Cerebellar cortex (tissue), 1 donor: ENCODE data around the gene FAM83G.

Source experiments
- DNase-seq: peaks from one replicate; pipeline ENCODE4 v3.0.0-alpha.2; 2015; ENCODE audit warnings: low spot score

The FAM83G gene

GRCh38 chr17:18987862-18988545, 16.6 kb downstream of the FAM83G start:
- DNase-seq: no peak

DNA sequence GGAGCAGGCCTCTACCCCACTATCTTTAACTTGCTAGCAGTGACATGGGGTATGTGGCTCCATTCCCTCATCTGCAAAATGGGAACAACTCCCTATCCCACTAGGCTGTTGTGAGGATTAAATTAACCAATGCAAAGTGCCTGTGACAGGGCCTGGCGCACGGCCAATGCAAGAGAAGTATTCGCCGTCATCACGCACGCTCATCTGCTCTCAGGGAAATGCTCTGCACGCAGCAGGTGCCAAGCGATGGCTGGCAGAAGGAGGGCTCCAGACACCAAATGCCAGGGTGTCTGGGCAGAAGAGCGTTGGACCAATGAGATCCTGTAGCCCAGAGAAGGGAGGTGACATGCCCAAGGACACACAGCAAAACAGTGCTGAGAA, 17.3 kb downstream of the FAM83G start:
- DNase-seq: no peak

GRCh38 chr17:18986541-18987229, 17.9 kb downstream of the FAM83G start:
- DNase-seq: no peak

- DNase-seq: no peak
Measured at GRCh38 chr17:18985475-18985874, 19.1 kb downstream of the FAM83G start.

GRCh38 chr17:18984273-18985114, 20.1 kb downstream of the FAM83G start:
- no peak for DNase-seq

DNA sequence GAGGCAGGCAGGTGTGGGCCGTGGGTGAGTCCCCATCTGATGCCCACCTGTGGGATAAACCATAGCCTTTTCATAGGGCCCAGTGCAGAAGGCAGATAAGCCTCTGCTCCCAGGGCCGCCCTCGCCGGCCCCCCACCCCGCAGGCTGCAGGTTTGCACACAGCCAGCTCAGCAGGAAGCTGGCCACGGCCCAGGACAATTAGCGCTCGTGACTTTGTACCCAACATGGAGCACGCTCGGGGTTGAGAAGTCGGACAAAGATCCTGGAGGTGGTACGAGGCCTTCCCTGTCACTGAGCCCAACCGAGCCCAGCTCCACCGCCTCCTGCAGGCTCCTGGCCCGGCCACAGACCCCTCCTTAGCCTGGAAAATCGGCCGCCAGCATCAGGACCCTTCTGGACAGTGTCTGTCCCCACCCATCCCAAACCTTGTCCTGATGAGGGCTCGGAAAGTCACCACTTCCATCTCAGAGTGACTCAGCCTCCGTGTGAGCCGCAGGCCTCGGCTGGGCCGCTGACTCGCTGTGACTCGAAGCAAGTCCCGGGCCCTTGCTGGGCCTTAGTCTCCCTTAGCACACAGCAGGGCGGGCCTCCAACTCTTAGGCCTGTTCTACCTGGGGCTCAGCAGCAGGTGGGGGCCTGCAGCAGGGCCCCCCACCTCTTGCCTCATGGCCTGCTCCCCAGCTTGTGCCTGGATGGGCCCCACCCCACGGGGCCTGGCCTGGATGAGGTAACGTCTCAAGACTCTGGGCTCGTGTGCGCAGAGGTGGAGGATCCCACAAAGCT, 22.7 kb downstream of the FAM83G start:
- no peak for DNase-seq

DNA sequence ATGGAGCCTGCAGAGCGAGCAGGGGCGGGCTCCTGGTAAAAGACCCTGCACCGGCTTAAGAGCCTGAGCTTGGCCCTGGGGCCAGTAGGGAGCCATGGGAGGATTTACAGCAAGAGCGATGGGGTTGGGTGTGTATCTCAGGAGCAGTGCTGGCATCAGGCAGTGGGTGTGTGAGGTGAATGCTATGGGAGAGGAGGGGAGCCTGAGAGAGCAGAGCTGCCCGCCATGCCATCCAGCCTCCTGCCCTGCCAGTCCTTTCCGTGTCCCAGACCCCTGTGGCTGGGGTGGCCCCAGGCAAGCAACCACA, 23.3 kb downstream of the FAM83G start:
- no peak for DNase-seq

GRCh38 chr17:18980682-18981334, 23.8 kb downstream of the FAM83G start:
- no peak for DNase-seq

GRCh38 chr17:18978655-18979054, 25.9 kb downstream of the FAM83G start:
- no peak for DNase-seq

GRCh38 chr17:18978050-18978449, 26.5 kb downstream of the FAM83G start:
- DNase-seq: no peak

DNA sequence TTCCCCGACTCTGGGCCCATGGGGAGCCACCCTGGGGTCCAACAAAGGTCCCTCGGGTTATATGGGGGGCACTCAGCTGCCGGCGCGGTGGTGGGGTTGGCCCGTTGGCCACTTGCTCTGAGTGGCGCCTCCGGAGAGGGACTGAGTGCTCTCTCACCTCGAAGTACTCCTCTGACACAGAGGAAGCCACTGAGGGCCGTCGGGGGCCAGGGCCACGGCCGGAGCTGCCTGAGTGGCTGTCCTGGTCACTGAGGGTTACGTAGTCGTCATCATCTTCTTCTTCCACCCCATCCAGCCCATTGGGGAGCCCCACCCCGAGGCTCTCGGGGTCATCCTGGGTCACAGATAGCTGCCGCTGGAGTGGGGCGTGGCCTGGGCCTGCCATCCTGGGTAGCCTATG, 26.9 kb downstream of the FAM83G start:
- DNase-seq: no peak

- DNase-seq: no peak
Measured at GRCh38 chr17:18977021-18977420, 27.5 kb downstream of the FAM83G start.

- no peak for DNase-seq
Measured at GRCh38 chr17:18976201-18976600, 28.4 kb downstream of the FAM83G start.

DNA sequence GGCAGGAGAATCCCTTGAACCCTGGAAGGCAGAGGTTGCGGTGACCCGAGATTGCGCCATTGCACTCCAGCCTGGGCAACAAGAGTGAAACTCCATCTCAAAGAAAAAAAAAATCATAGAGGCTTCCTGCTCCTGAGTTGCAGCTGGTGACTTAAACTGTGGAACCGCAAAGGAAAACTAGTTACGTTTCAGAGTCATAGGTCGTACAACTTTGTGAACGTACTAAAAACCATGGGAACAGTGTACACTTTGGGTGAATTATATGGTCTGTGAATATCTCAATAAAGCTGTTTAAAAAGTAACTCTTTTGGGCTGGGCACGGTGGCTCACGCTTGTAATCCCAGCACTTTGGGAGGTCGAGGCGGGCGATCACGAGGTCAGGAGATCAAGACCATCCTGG, 29.0 kb downstream of the FAM83G start:
- no peak for DNase-seq

DNA sequence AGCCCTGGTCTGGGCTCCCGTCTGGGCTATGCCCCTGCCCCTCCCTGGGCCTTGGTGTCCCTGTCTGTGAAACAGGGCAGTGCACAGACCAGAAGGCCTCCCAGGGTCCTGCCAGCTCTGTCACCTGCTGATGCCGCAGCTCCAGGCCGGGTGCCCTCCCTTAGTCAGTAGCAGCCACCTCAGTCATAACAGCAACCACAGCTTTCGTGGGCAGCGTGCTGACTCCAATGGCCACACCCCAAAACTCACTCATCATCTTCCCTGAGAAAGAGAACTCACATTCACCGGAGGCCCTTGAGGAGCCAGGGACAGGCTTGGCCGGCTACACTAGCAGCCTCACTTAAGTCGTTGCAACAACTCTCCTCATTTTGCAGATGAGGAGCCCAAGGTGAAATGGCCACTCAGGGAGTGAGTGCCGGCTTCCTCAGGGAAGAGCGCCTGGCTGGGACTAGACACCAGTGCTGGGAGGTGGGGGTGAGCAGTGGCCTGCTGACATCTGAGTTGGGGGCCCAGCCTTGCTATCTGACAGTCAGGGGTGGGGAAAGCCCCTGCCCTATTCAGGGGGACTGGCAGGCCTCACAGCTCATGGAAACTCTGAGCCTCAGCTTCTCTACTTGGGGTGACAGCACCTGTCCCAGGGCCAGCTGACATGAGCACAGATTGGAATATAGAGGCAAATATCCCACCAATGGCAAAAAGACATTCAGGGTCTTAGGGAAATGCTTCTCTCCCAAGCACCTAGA, 30.0 kb downstream of the FAM83G start:
- DNase-seq: no peak

GRCh38 chr17:18971801-18972200, 32.8 kb downstream of the FAM83G start:
- no peak for DNase-seq

GRCh38 chr17:18970582-18971480, 33.7 kb downstream of the FAM83G start:
- DNase-seq: no peak

DNA sequence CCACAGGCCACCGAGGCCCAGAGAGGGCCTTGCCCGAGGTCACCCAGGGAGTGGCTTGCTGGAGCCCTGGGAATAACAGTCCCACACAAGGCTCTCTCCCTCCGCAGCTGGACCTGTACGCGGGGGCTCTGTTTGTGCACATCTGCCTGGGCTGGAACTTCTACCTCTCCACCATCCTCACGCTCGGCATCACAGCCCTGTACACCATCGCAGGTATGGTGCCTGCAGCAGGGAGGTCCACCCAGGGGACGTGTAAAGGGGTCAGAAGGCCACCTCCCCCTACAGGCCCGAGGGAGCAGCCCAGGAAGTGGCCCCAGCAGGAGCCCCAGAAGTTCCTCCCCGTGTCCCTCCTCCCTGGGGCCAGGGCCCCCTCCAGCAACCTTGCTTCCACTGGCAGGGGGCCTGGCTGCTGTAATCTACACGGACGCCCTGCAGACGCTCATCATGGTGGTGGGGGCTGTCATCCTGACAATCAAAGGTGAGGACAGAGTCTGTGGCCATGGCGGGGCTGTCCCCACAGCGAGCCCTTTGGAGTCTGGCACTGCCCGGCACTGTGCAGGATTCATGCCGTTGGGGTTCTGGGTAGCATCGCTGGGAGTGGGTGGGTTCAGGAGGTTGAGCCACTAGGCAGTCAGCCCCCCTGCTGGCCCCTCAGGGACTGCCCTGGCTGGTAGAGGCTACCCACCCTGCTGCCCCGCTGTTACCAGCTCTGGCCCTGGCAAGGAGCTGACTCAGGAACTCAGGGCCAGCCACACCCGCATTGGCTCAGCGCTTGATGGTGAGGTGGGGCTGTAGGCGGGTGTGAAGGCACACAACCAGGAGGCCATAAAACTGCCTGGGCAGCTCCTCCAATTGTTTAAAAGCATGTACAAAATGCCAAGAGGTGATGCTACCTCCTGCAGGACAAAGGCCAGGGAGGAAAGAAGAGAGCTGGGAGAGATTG, 35.3 kb downstream of the FAM83G start:
- no peak for DNase-seq

GRCh38 chr17:18968345-18968744, 36.2 kb downstream of the FAM83G start:
- DNase-seq: no peak
